GM18502 (cell line): ENCODE data around the gene POLR1C.
A peak's percentile ranks its signal among the peaks of the same experiment; 100 is the strongest.
"Not testable (repeated sequence)": the region's sequence is repeated elsewhere in the genome, so short reads cannot be mapped to it uniquely, and the experiment has no call there.

Source experiments
- ATAC-seq: cut with Tn5 transposase; IDR thresholded peaks from one replicate; pipeline ENCODE4 v1.9.1; 2021; ENCODE audit warnings: mild to moderate bottlenecking; ENCODE audit not compliant: unreplicated experiment, poor library complexity

POLR1C gene

GRCh38 chr6:43508481-43509141 is 8.3 kb upstream of the POLR1C start:
- ATAC-seq, result no peak

- ATAC-seq, result peak; percentile 5
These were observed 7.5 kb upstream of the POLR1C start for GRCh38 chr6:43509142-43509983.

GRCh38 chr6:43509984-43510826 is 6.7 kb upstream of the POLR1C start, which contains the start of gene LRRC73:
Gene LRRC73 (minus strand): TSS chr6:43510346. CDS start chr6:43509785, 561 bp downstream.
- ATAC-seq, result peak; percentile 58

- no peak for ATAC-seq
These were observed 6.1 kb upstream of the POLR1C start for GRCh38 chr6:43510827-43511163.

- ATAC-seq, result no peak
These were observed 5.0 kb upstream of the POLR1C start for GRCh38 chr6:43511824-43512415.

GRCh38 chr6:43515808-43516207 is 1.1 kb upstream of the POLR1C start:
- ATAC-seq, result no peak

- ATAC-seq, result no peak
These were observed 557 bp upstream of the POLR1C start for GRCh38 chr6:43516367-43516696.

GRCh38 chr6:43517505-43518357 is 842 bp downstream of the POLR1C start:
- ATAC-seq, result no peak

- no peak for ATAC-seq
These were observed 3.2 kb downstream of the POLR1C start for GRCh38 chr6:43520097-43520496.

GRCh38 chr6:43521836-43522235 is 4.9 kb downstream of the POLR1C start:
- ATAC-seq, result no peak

- ATAC-seq, result no peak
These were observed 5.8 kb downstream of the POLR1C start for GRCh38 chr6:43522547-43523261.

GRCh38 chr6:43523284-43523683 is 6.4 kb downstream of the POLR1C start:
- no peak for ATAC-seq

- ATAC-seq, result no peak
These were observed 7.6 kb downstream of the POLR1C start for GRCh38 chr6:43524483-43524961.

- no peak for ATAC-seq
These were observed 15.3 kb downstream of the POLR1C start for GRCh38 chr6:43532201-43532600.

- not testable (repeated sequence) for ATAC-seq
These were observed 22.1 kb downstream of the POLR1C start for GRCh38 chr6:43538986-43539385.

- ATAC-seq, result not testable (repeated sequence)
These were observed 22.5 kb downstream of the POLR1C start for GRCh38 chr6:43539409-43539808.

- ATAC-seq, result no peak
These were observed 23.6 kb downstream of the POLR1C start for GRCh38 chr6:43540507-43540906.

GRCh38 chr6:43541774-43542471 is 25.0 kb downstream of the POLR1C start:
- no peak for ATAC-seq
